SH-SY5Y (cell line): ENCODE measurements around the gene TEK.

ENCODE experiments used
- GATA2 ChIP-seq: IDR thresholded peaks from 2 replicates; pipeline ENCODE4 v1.6.1; 2011; ENCODE audit warnings: mild to moderate bottlenecking, low read depth, low read length
- GATA3 ChIP-seq: IDR thresholded peaks from 2 replicates; pipeline ENCODE4 v1.6.1; 2011; ENCODE audit warnings: low read depth, mild to moderate bottlenecking, low read length, moderate library complexity

DNA sequence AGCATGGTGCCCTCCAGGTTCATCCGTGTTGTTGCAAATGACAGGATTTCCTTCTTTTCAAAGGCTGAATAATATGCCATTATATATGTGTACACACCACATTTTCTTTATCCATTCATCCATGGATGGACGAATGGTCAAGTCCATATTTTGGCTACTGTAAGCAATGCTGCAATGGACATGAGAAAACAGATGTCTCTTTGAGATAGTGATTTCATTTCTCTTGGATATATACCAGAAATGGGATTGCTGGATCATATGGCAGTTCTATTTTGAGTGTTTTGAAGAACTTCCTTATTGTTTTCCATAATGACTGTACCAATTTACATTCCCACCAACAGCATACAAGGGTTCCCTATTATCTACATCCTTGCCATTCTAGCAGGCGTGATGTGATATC lies 67.9 kb downstream of the TEK start:
- TF ChIP-seq GATA3 (no peak), GATA2 (no peak)
